IPS DF 6.9 (cell line): ENCODE measurements around the gene PGD.
"Not testable (repeated sequence)": the region's sequence is repeated elsewhere in the genome, so short reads cannot be mapped to it uniquely, and the experiment has no call there.

ENCODE experiments used
- DNase-seq: peaks from one replicate; pipeline ENCODE4 v3.0.0-alpha.2; 2013; ENCODE audit warnings: low read depth, low spot score
- H3K27ac ChIP-seq: one replicate; pipeline ENCODE4 v1.5.1; 2013; ENCODE audit warnings: low read length, control low read depth
- H3K27me3 ChIP-seq: 2 replicates; pipeline ENCODE4 v1.6.1; 2013; ENCODE audit warnings: mild to moderate bottlenecking, low read length; ENCODE audit not compliant: control insufficient read depth, insufficient read depth
- H3K36me3 ChIP-seq: 2 replicates; pipeline ENCODE4 v1.6.1; 2013; ENCODE audit warnings: low read length; ENCODE audit not compliant: control insufficient read depth, insufficient read depth
- H3K4me1 ChIP-seq: 2 replicates; pipeline ENCODE4 v1.6.1; 2013; ENCODE audit warnings: low read length; ENCODE audit not compliant: control insufficient read depth, insufficient read depth
- H3K4me3 ChIP-seq: 2 replicates; pipeline ENCODE4 v1.5.1; 2013; ENCODE audit warnings: mild to moderate bottlenecking, low read length
- H3K9me3 ChIP-seq: 2 replicates; pipeline ENCODE4 v1.6.1; 2013; ENCODE audit warnings: low read length, inconsistent platforms; ENCODE audit not compliant: control insufficient read depth, insufficient read depth
- WGBS: extraction: QIAGEN DNeasy Blood & Tissue Kit; methylation state at CpG from one replicate; pipeline ENCODE4 v1.1.7; 2013; ENCODE audit warnings: mixed read lengths, missing lambda C conversion rate; ENCODE audit not compliant: insufficient read length, insufficient coverage; 5-methylcytosine and 5-hydroxymethylcytosine counted together

Gene PGD

GRCh38 chr1:10450836-10451235 is 52.0 kb downstream of the PGD start:
- no peak for DNase-seq
- no CpG with 5 or more reads among the region's 6 CpGs for WGBS

GRCh38 chr1:10451287-10451686 is 52.4 kb downstream of the PGD start:
- Histone ChIP-seq H3K4me1 (peaks cover 3% of the 10 kb centered on the region), H3K36me3 (no peaks in the 10 kb centered on the region; the same call in 1 of the 2 replicates), H3K27ac (no peak overlapping the region), H3K27me3 (no peaks in the 10 kb centered on the region), H3K4me3 (no peak overlapping the region), H3K9me3 (no peaks in the 10 kb centered on the region)
- no CpG with 5 or more reads among the region's 10 CpGs for WGBS
- no peak for DNase-seq

More at GRCh38 chr1:10450836-10451235, 52.0 kb downstream of the PGD start:
- H3K4me1 ChIP-seq = peaks cover 3% of the 10 kb centered on the region
- no peak overlapping the region for H3K27ac ChIP-seq
- H3K36me3 ChIP-seq = no peaks in the 10 kb centered on the region; the same call in 1 of the 2 replicates
- H3K4me3 ChIP-seq = no peak overlapping the region
- H3K9me3 ChIP-seq = no peaks in the 10 kb centered on the region
- no peaks in the 10 kb centered on the region for H3K27me3 ChIP-seq

- no CpG with 5 or more reads among the region's 5 CpGs for WGBS
- H3K9me3 ChIP-seq = no peaks in the 10 kb centered on the region
- H3K4me1 ChIP-seq = no peaks in the 10 kb centered on the region
- H3K4me3 ChIP-seq = no peak overlapping the region
- H3K36me3 ChIP-seq = peaks cover 2% of the 10 kb centered on the region
- H3K27ac ChIP-seq = no peak overlapping the region
- DNase-seq = no peak
- no peaks in the 10 kb centered on the region for H3K27me3 ChIP-seq
These were observed 57.2 kb downstream of the PGD start for GRCh38 chr1:10456048-10456447.

GRCh38 chr1:10456661-10457060 is 57.8 kb downstream of the PGD start:
- WGBS = no CpG with 5 or more reads among the region's 7 CpGs
- Histone ChIP-seq H3K4me3 (no peak overlapping the region), H3K27ac (no peak overlapping the region), H3K9me3 (no peaks in the 10 kb centered on the region), H3K4me1 (no peaks in the 10 kb centered on the region), H3K27me3 (no peaks in the 10 kb centered on the region), H3K36me3 (peaks cover 8% of the 10 kb centered on the region)
- DNase-seq = no peak

- not testable (repeated sequence) for H3K27me3 ChIP-seq, H3K4me1 ChIP-seq, H3K4me3 ChIP-seq, H3K9me3 ChIP-seq, H3K36me3 ChIP-seq, H3K27ac ChIP-seq, DNase-seq
- no CpG with 5 or more reads among the region's 7 CpGs for WGBS
These were observed 58.6 kb downstream of the PGD start for GRCh38 chr1:10457462-10457861.

DNA sequence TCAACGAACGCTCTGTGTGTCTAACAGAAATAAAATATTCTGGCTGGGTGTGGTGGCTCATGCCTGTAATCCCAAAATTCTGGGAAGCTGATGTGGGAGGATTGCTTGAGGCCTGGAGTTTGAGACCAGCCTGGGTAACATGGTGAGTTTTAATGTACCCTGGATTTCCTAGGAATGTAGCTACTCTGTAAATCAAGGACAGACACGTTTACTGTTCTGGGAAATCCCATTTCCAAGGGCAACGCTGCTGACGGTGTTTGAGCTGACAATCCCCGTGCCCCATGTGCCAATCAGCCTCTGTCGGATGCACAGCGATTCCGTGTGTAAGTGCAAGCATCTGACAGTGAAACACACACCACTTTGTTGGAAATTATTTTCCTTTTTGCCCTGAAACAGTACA is 59.0 kb downstream of the PGD start:
- Histone ChIP-seq H3K4me3 (no peak overlapping the region), H3K36me3 (peaks cover 10% of the 10 kb centered on the region), H3K27me3 (no peaks in the 10 kb centered on the region), H3K4me1 (no peaks in the 10 kb centered on the region), H3K27ac (no peak overlapping the region), H3K9me3 (no peaks in the 10 kb centered on the region)
- no peak for DNase-seq
- WGBS = no CpG with 5 or more reads among the region's 9 CpGs

- no peaks in the 10 kb centered on the region for H3K27me3 ChIP-seq
- no CpG with 5 or more reads among the region's 3 CpGs for WGBS
- no peak overlapping the region for H3K4me3 ChIP-seq
- no peaks in the 10 kb centered on the region for H3K9me3 ChIP-seq
- H3K27ac ChIP-seq = no peak overlapping the region
- H3K4me1 ChIP-seq = no peaks in the 10 kb centered on the region
- H3K36me3 ChIP-seq = peaks cover 16% of the 10 kb centered on the region
- DNase-seq = no peak
These were observed 60.3 kb downstream of the PGD start for GRCh38 chr1:10459184-10459583.

- DNase-seq = no peak
- no CpG with 5 or more reads among the region's 2 CpGs for WGBS
These were observed 68.2 kb downstream of the PGD start for GRCh38 chr1:10467078-10467477.

GRCh38 chr1:10470043-10470442 is 71.2 kb downstream of the PGD start:
- no CpG with 5 or more reads among the region's 4 CpGs for WGBS

More at GRCh38 chr1:10467078-10467477, 68.2 kb downstream of the PGD start:
- no peak overlapping the region for H3K27ac ChIP-seq
- H3K9me3 ChIP-seq = no peaks in the 10 kb centered on the region
- H3K36me3 ChIP-seq = peaks cover 26% of the 10 kb centered on the region
- H3K27me3 ChIP-seq = no peaks in the 10 kb centered on the region
- no peak overlapping the region for H3K4me3 ChIP-seq
- no peaks in the 10 kb centered on the region for H3K4me1 ChIP-seq

More at GRCh38 chr1:10470043-10470442, 71.2 kb downstream of the PGD start:
- Histone ChIP-seq H3K27ac (no peak overlapping the region), H3K4me1 (no peaks in the 10 kb centered on the region), H3K27me3 (no peaks in the 10 kb centered on the region), H3K4me3 (no peak overlapping the region), H3K36me3 (peaks cover 13% of the 10 kb centered on the region; the same call in 1 of the 2 replicates), H3K9me3 (no peaks in the 10 kb centered on the region)
- DNase-seq = no peak
